Fibroblast of pulmonary artery (primary cell): ENCODE data around the gene DNAH10.

ENCODE experiments used
- DNase-seq: peaks from one replicate; pipeline ENCODE4 v3.0.0-alpha.2; 2010; ENCODE audit warnings: low read depth
- H3K4me3 ChIP-seq: replicated peaks from 2 replicates; pipeline ENCODE4 v1.5.1; 2011; ENCODE audit warnings: low read depth, mild to moderate bottlenecking, control low read depth, low read length, moderate library complexity
- TF ChIP-seq, protein P1 (sequence below): IDR thresholded peaks from 2 replicates; pipeline ENCODE4 v1.5.1; 2011; ENCODE audit warnings: mild to moderate bottlenecking, control low read depth, low read length, inconsistent platforms; ENCODE audit errors: missing control alignments

Gene DNAH10

DNA sequence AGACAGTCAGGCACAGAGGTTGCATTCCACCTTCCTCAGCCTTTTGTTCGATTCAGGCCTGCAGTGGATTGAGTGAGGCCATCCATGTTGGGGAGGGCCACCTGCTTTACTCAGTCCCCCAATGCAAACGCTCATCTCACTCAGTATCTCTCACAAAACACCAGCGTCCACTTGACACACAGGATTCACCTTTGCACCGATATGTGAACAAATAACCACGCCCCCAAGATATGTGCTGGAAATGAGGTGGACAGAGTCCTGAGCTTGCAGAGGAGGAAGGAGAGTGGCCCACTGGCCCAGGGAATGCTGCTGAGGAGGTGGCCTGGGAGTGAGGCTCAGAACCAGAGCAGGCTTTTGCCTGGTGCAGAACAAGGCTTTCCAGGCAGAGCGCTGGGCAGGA, 60.7 kb downstream of the DNAH10 start:
- no peak overlapping the region for H3K4me3 ChIP-seq
- DNase-seq, result no peak
- TF ChIP-seq, protein P1, sequence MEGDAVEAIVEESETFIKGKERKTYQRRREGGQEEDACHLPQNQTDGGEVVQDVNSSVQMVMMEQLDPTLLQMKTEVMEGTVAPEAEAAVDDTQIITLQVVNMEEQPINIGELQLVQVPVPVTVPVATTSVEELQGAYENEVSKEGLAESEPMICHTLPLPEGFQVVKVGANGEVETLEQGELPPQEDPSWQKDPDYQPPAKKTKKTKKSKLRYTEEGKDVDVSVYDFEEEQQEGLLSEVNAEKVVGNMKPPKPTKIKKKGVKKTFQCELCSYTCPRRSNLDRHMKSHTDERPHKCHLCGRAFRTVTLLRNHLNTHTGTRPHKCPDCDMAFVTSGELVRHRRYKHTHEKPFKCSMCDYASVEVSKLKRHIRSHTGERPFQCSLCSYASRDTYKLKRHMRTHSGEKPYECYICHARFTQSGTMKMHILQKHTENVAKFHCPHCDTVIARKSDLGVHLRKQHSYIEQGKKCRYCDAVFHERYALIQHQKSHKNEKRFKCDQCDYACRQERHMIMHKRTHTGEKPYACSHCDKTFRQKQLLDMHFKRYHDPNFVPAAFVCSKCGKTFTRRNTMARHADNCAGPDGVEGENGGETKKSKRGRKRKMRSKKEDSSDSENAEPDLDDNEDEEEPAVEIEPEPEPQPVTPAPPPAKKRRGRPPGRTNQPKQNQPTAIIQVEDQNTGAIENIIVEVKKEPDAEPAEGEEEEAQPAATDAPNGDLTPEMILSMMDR, result no peak

GRCh38 chr12:123828120-123828519, 66.0 kb downstream of the DNAH10 start:
- DNase-seq, result no peak
- no peak overlapping the region for H3K4me3 ChIP-seq
- TF ChIP-seq, protein P1, result no peak

GRCh38 chr12:123828854-123829547, 66.9 kb downstream of the DNAH10 start:
- TF ChIP-seq, protein P1, result no peak
- H3K4me3 ChIP-seq, result no peak overlapping the region
- no peak for DNase-seq

- TF ChIP-seq, protein P1, result no peak
- DNase-seq, result no peak
These were observed 67.5 kb downstream of the DNAH10 start for GRCh38 chr12:123829561-123829960.

DNA sequence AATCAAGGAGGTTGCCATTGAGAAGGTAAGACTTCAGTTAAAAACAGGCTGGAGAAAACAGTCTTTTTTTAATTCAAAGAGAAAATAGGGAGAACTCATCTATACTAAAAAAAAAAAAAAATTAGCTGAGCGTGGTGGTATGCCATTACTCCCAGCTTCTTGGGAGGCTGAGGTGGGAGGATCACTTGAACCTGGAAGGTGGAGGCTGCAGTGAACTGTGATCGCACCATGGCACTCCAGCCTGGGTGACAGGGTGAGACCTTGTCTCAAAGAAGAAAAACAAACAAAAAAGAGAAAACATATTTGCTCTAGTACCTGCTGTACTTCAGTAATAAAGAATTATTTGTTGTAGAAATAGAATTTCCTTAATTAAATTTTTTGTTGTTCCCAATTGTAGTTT, 68.6 kb downstream of the DNAH10 start:
- H3K4me3 ChIP-seq, result no peak overlapping the region
- no peak for DNase-seq
- TF ChIP-seq, protein P1, result no peak

More at GRCh38 chr12:123829561-123829960, 67.5 kb downstream of the DNAH10 start:
- H3K4me3 ChIP-seq, result no peak overlapping the region

- TF ChIP-seq, protein P1, result no peak
These were observed 70.0 kb downstream of the DNAH10 start for GRCh38 chr12:123832052-123832451.

DNA sequence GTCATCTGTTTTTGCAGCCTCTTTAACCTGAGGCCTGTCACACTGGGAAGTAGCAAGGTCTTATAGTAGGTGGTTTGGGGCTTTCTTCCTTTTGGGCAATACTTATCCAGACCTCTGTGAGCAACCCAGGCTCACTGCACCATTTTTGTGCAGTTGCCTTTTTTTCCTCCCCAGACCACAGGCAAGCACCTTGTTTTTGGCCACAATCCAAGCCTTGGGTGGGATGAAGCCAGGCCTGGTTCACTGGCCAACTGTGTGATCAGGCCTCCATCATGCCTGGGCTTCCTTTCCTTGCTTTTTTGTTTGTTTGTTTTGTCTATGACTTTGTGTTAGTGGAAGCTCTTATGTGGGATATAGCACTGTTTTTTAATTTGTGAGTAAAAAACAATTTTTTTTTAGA, 71.7 kb downstream of the DNAH10 start:
- no peak for DNase-seq
- TF ChIP-seq, protein P1, result no peak
- H3K4me3 ChIP-seq, result no peak overlapping the region

More at GRCh38 chr12:123832052-123832451, 70.0 kb downstream of the DNAH10 start:
- no peak for DNase-seq
- no peak overlapping the region for H3K4me3 ChIP-seq
